A673 (cell line): ENCODE data around the gene CLEC4D. TPM values are rescaled to one million over a fixed set of nuclear protein-coding genes. Genes with fewer than 3 reads are reported as not detected.
A peak's percentile ranks its signal among the peaks of the same experiment; 100 is the strongest.

Experiments
- BruUV-seq: library from RNA; stranded (reverse); fragments of 400-500 nt; replicated peaks from 2 replicates; lab custom pipeline; 2021; lab: Mats Ljungman, UMichigan
- CTCF ChIA-PET: fragments of 300-600 bp; sonication (Branson Sonifier 250); formaldehyde crosslinking; loops from one replicate; lab custom pipeline; 2022; ENCODE audit warnings: antibody characterized with exemption; lab: Charles Lee
- POLR2A ChIA-PET: fragments of 300-600 bp; sonication (Branson Sonifier 250); formaldehyde crosslinking; loops from one replicate; lab custom pipeline; 2022; ENCODE audit warnings: antibody characterized with exemption; ENCODE audit not compliant: low non-redundant PET; lab: Charles Lee
- DNase-seq: peaks from one replicate; pipeline ENCODE4 v3.0.0-alpha.2; 2015; ENCODE audit warnings: low spot score
- H3K27ac ChIP-seq: fragments of 200-600 bp; sonication (generic); 2 replicates; pipeline ENCODE4 v1.5.1; 2016; ENCODE audit warnings: mixed run types, low read depth, mild to moderate bottlenecking, mixed read lengths, antibody characterized with exemption, low read length; ENCODE audit not compliant: poor library complexity, severe bottlenecking
- H3K27me3 ChIP-seq: fragments of 200-600 bp; sonication (generic); replicated peaks from 2 replicates; pipeline ENCODE4 v1.6.1; 2017; ENCODE audit warnings: mixed run types, low read depth, mild to moderate bottlenecking, mixed read lengths, antibody characterized with exemption, low read length; ENCODE audit not compliant: insufficient read depth, poor library complexity
- H3K36me3 ChIP-seq: fragments of 200-600 bp; sonication (generic); 2 replicates; pipeline ENCODE4 v1.6.1; 2016; ENCODE audit warnings: mixed run types, mild to moderate bottlenecking, mixed read lengths, antibody characterized with exemption, low read length; ENCODE audit not compliant: insufficient read depth, poor library complexity, severe bottlenecking
- H3K4me1 ChIP-seq: fragments of 200-600 bp; sonication (generic); 2 replicates; pipeline ENCODE4 v1.6.1; 2017; ENCODE audit warnings: mixed run types, mild to moderate bottlenecking, mixed read lengths, antibody characterized with exemption, low read length; ENCODE audit not compliant: insufficient read depth, poor library complexity, severe bottlenecking
- H3K4me3 ChIP-seq: fragments of 200-600 bp; sonication (generic); 2 replicates; pipeline ENCODE4 v1.5.1; 2016; ENCODE audit warnings: low read depth, mixed run types, mild to moderate bottlenecking, mixed read lengths, low read length; ENCODE audit not compliant: poor library complexity, severe bottlenecking
- H3K9me3 ChIP-seq: fragments of 200-600 bp; sonication (generic); 2 replicates; pipeline ENCODE4 v1.6.1; 2016; ENCODE audit warnings: mixed run types, low read depth, mild to moderate bottlenecking, mixed read lengths, antibody characterized with exemption, low read length; ENCODE audit not compliant: poor library complexity, severe bottlenecking
- CTCF ChIP-seq: fragments of 300-800, 200-600 bp; sonication (generic); conservative IDR thresholded peaks from 2 replicates; pipeline ENCODE4 v1.5.1; 2017; ENCODE audit warnings: low read depth, mild to moderate bottlenecking, antibody characterized with exemption, low read length, moderate library complexity, mixed read lengths
- EZH2 ChIP-seq: fragments of 200-600 bp; sonication (generic); IDR thresholded peaks from 2 replicates; pipeline ENCODE4 v1.6.1; 2017; ENCODE audit warnings: borderline replicate concordance, low read depth, mild to moderate bottlenecking, mixed read lengths, antibody characterized with exemption, low read length; ENCODE audit not compliant: poor library complexity, severe bottlenecking
- intact Hi-C: fragments of 100-400 bp; cut with micrococcal nuclease; formaldehyde crosslinking; loops from one replicate; pipeline ENCODE4 v1.10.0; 2022; ENCODE audit not compliant: unreplicated experiment
- total RNA-seq: library from RNA; stranded (reverse); gene quantifications from 2 replicates; pipeline ENCODE4 v1.2.3, GENCODE V29; 2021

The CLEC4D gene
- total RNA-seq, 1 experiment from 2014 or later: not detected

- POLR2A ChIA-PET: no interaction called here
- H3K4me3 ChIP-seq: no peak overlapping the region
Observed at GRCh38 chr12:8554451-8555195, 41.3 kb downstream of the CLEC4D start.

GRCh38 chr12:8556531-8557097 is 43.3 kb downstream of the CLEC4D start:
- BruUV-seq: no TSS peak

More at GRCh38 chr12:8554451-8555195, 41.3 kb downstream of the CLEC4D start:
- Histone ChIP-seq H3K4me1 (no peaks in the 10 kb centered on the region), H3K9me3 (no peaks in the 10 kb centered on the region), H3K27ac (no peak overlapping the region), H3K27me3 (no peaks in the 10 kb centered on the region), H3K36me3 (no peaks in the 10 kb centered on the region)
- intact Hi-C loops: no loop called here
- TF ChIP-seq CTCF: no peak
- TF ChIP-seq EZH2: no peak
- CTCF ChIA-PET: no interaction called here
- peak; percentile 23 for DNase-seq
- BruUV-seq: no TSS peak

GRCh38 chr12:8559676-8560075 is 46.4 kb downstream of the CLEC4D start:
- no peak for TF ChIP-seq EZH2
- TF ChIP-seq CTCF: no peak
- POLR2A ChIA-PET: no interaction called here
- no peak overlapping the region for H3K27ac ChIP-seq
- no peaks in the 10 kb centered on the region for H3K27me3 ChIP-seq
- H3K9me3 ChIP-seq: no peaks in the 10 kb centered on the region
- H3K4me3 ChIP-seq: no peak overlapping the region
- CTCF ChIA-PET: no interaction called here
- no peaks in the 10 kb centered on the region for H3K36me3 ChIP-seq
- intact Hi-C loops: no loop called here
- DNase-seq: no peak
- no peaks in the 10 kb centered on the region for H3K4me1 ChIP-seq
- BruUV-seq: no TSS peak

More at GRCh38 chr12:8556531-8557097, 43.3 kb downstream of the CLEC4D start:
- H3K4me3 ChIP-seq: no peak overlapping the region
- no peaks in the 10 kb centered on the region for H3K36me3 ChIP-seq
- CTCF ChIA-PET: no interaction called here
- intact Hi-C loops: no loop called here
- POLR2A ChIA-PET: no interaction called here
- no peaks in the 10 kb centered on the region for H3K27me3 ChIP-seq
- no peak for DNase-seq
- TF ChIP-seq CTCF (no peak), EZH2 (no peak)
- H3K9me3 ChIP-seq: no peaks in the 10 kb centered on the region
- H3K27ac ChIP-seq: no peak overlapping the region
- no peaks in the 10 kb centered on the region for H3K4me1 ChIP-seq
